Stimulated activated naive B cell treated with anti-CD40 and anti-IgM and Interleukin-4, amounts not matched to agents 10 μg/mL and 1 μg/mL and 100 μg/mL, for 72 hours (primary cell): ENCODE results near the gene LYL1.

Experiments used
- ATAC-seq, 2 donors: fragments of 150-1000 bp; cut with Tn5 transposase; replicated peaks; 2 replicates each; pipeline ENCODE4 v1.10.0; 2021; ENCODE audit warnings: moderate library complexity in 1 of 2
- DNase-seq: peaks from one replicate; pipeline ENCODE4 v3.0.0; 2021
- H3K27ac Mint-ChIP-seq: one replicate; pipeline ENCODE4 v1.8.0; 2022; ENCODE audit warnings: mild to moderate bottlenecking, mixed read lengths
- H3K27me3 Mint-ChIP-seq, 2 donors: one replicate each; pipeline ENCODE4 v1.8.0; 2022; ENCODE audit warnings: mixed read lengths in 2 of 2
- H3K36me3 Mint-ChIP-seq, 2 donors: one replicate each; pipeline ENCODE4 v1.8.0; 2022; ENCODE audit warnings: mixed read lengths in 2 of 2, mild to moderate bottlenecking in 1 of 2
- H3K4me1 Mint-ChIP-seq, 2 donors: one replicate each; pipeline ENCODE4 v1.8.0; 2022; ENCODE audit warnings: mixed read lengths in 2 of 2, mild to moderate bottlenecking in 1 of 2
- H3K4me3 Mint-ChIP-seq, 2 donors: one replicate each; pipeline ENCODE4 v1.8.0; 2022; ENCODE audit warnings: mild to moderate bottlenecking in 2 of 2, mixed read lengths in 2 of 2, moderate library complexity in 1 of 2
- H3K9me3 Mint-ChIP-seq, 2 donors: one replicate each; pipeline ENCODE4 v1.8.0; 2022; ENCODE audit warnings: mixed read lengths in 2 of 2, mild to moderate bottlenecking in 1 of 2

The LYL1 gene

GRCh38 chr19:13135068-13136062, 32.7 kb upstream of the LYL1 start:
- Mint-ChIP-seq H3K27me3 (no peaks in the 10 kb centered on the region), H3K9me3 (no peaks in the 10 kb centered on the region), H3K4me3 (no peak overlapping the region), H3K27ac (no peak overlapping the region), H3K36me3 (peaks cover 46 to 56% of the 10 kb centered on the region in 2 donors), H3K4me1 (peaks cover 14 to 24% of the 10 kb centered on the region in 2 donors)
- ATAC-seq (no peak), DNase-seq (no peak)

- Mint-ChIP-seq H3K9me3 (no peaks in the 10 kb centered on the region), H3K36me3 (peaks cover 43 to 53% of the 10 kb centered on the region in 2 donors), H3K27me3 (no peaks in the 10 kb centered on the region), H3K4me1 (peaks cover 14 to 24% of the 10 kb centered on the region in 2 donors), H3K4me3 (no peak overlapping the region), H3K27ac (no peak overlapping the region)
- ATAC-seq (no peak), DNase-seq (no peak)
Observed at GRCh38 chr19:13134626-13135025, 32.0 kb upstream of the LYL1 start.

GRCh38 chr19:13133241-13133870, 30.7 kb upstream of the LYL1 start:
- Mint-ChIP-seq H3K9me3 (no peaks in the 10 kb centered on the region), H3K4me1 (peaks cover 19 to 32% of the 10 kb centered on the region in 2 donors), H3K27me3 (no peaks in the 10 kb centered on the region), H3K27ac (no peak overlapping the region), H3K36me3 (peaks cover 39 to 51% of the 10 kb centered on the region in 2 donors), H3K4me3 (no peak overlapping the region)
- ATAC-seq (no peak), DNase-seq (no peak)

GRCh38 chr19:13132471-13133180, 30.0 kb upstream of the LYL1 start:
- no peaks in the 10 kb centered on the region for H3K27me3 Mint-ChIP-seq
- no peak overlapping the region for H3K4me3 Mint-ChIP-seq
- ATAC-seq (peak; percentile 44 to 54), DNase-seq (no peak)
- peak overlapping the region; percentile 27 for H3K27ac Mint-ChIP-seq
- H3K36me3 Mint-ChIP-seq = peaks cover 41 to 51% of the 10 kb centered on the region in 2 donors
- no peaks in the 10 kb centered on the region for H3K9me3 Mint-ChIP-seq
- peaks cover 23 to 38% of the 10 kb centered on the region in 2 donors for H3K4me1 Mint-ChIP-seq

- Mint-ChIP-seq H3K4me3 (no peak overlapping the region), H3K36me3 (peaks cover 28 to 39% of the 10 kb centered on the region in 2 donors), H3K27ac (peak overlapping the region; percentile 72), H3K4me1 (peaks cover 27 to 40% of the 10 kb centered on the region in 2 donors), H3K27me3 (no peaks in the 10 kb centered on the region), H3K9me3 (no peaks in the 10 kb centered on the region)
- ATAC-seq (no peak), DNase-seq (no peak)
Observed at GRCh38 chr19:13130886-13131490, 28.3 kb upstream of the LYL1 start.

- H3K4me3 Mint-ChIP-seq = no peak overlapping the region
- H3K36me3 Mint-ChIP-seq = peaks cover 24 to 32% of the 10 kb centered on the region in 2 donors
- DNase-seq = no peak
- peaks cover 27 to 40% of the 10 kb centered on the region in 2 donors for H3K4me1 Mint-ChIP-seq
- no peaks in the 10 kb centered on the region for H3K27me3 Mint-ChIP-seq
- H3K27ac Mint-ChIP-seq = no peak overlapping the region
- H3K9me3 Mint-ChIP-seq = no peaks in the 10 kb centered on the region
- no peak for ATAC-seq
Observed at GRCh38 chr19:13129384-13129783, 26.7 kb upstream of the LYL1 start.

- H3K9me3 Mint-ChIP-seq = no peaks in the 10 kb centered on the region
- H3K4me1 Mint-ChIP-seq = peaks cover 27 to 44% of the 10 kb centered on the region in 2 donors
- H3K36me3 Mint-ChIP-seq = peaks cover 25 to 35% of the 10 kb centered on the region in 2 donors
- no peak overlapping the region for H3K4me3 Mint-ChIP-seq
- DNase-seq (no peak), ATAC-seq (no peak)
- H3K27me3 Mint-ChIP-seq = no peaks in the 10 kb centered on the region
- no peak overlapping the region for H3K27ac Mint-ChIP-seq
Observed at GRCh38 chr19:13128583-13128982, 25.9 kb upstream of the LYL1 start.

- H3K9me3 Mint-ChIP-seq = no peaks in the 10 kb centered on the region
- no peak overlapping the region for H3K4me3 Mint-ChIP-seq
- peaks cover 26 to 34% of the 10 kb centered on the region in 2 donors for H3K36me3 Mint-ChIP-seq
- peaks cover 28 to 47% of the 10 kb centered on the region in 2 donors for H3K4me1 Mint-ChIP-seq
- no peak for DNase-seq
- ATAC-seq = no peak
- no peaks in the 10 kb centered on the region for H3K27me3 Mint-ChIP-seq
- H3K27ac Mint-ChIP-seq = peak overlapping the region; percentile 60
Observed at GRCh38 chr19:13127811-13128575, 25.3 kb upstream of the LYL1 start.

- Mint-ChIP-seq H3K4me3 (no peak overlapping the region), H3K27me3 (no peaks in the 10 kb centered on the region), H3K4me1 (peaks cover 30 to 48% of the 10 kb centered on the region in 2 donors), H3K9me3 (no peaks in the 10 kb centered on the region), H3K27ac (no peak overlapping the region), H3K36me3 (peaks cover 23 to 37% of the 10 kb centered on the region in 2 donors)
- no peak for DNase-seq
- ATAC-seq = no peak
Observed at GRCh38 chr19:13127051-13127450, 24.4 kb upstream of the LYL1 start.

GRCh38 chr19:13122980-13123957, 20.6 kb upstream of the LYL1 start:
- Mint-ChIP-seq H3K36me3 (peaks cover 16 to 40% of the 10 kb centered on the region in 2 donors), H3K9me3 (no peaks in the 10 kb centered on the region), H3K4me3 (no peak overlapping the region), H3K27ac (peak overlapping the region; percentile 31), H3K4me1 (peaks cover 42 to 61% of the 10 kb centered on the region in 2 donors), H3K27me3 (no peaks in the 10 kb centered on the region)
- no peak for ATAC-seq
- DNase-seq = no peak

- Mint-ChIP-seq H3K4me1 (peaks cover 39 to 59% of the 10 kb centered on the region in 2 donors), H3K27me3 (no peaks in the 10 kb centered on the region), H3K27ac (peak overlapping the region; percentile 77), H3K4me3 (peak overlapping the region in 1 of 2 donors; percentile 26), H3K36me3 (peaks cover 14 to 35% of the 10 kb centered on the region in 2 donors), H3K9me3 (no peaks in the 10 kb centered on the region)
- DNase-seq = no peak
- no peak for ATAC-seq
Observed at GRCh38 chr19:13122275-13122878, 19.7 kb upstream of the LYL1 start.
